ENCODE data around the gene PNRC2.
"Not testable (repeated sequence)": the region's sequence is repeated elsewhere in the genome, so short reads cannot be mapped to it uniquely, and the experiment has no call there.

PNRC2 gene

GRCh38 chr1:23957096-23957495 is 2.5 kb upstream of the PNRC2 start:
- no peak for DNase-seq

GRCh38 chr1:23958040-23958809 is 1.4 kb upstream of the PNRC2 start:
- not testable (repeated sequence) for DNase-seq

- peak; percentile 70 for DNase-seq
Measured at GRCh38 chr1:23958810-23959460, 693 bp upstream of the PNRC2 start.

GRCh38 chr1:23960291-23961020 is 828 bp downstream of the PNRC2 start:
- no peak for DNase-seq

GRCh38 chr1:23963617-23964234 is 4.1 kb downstream of the PNRC2 start:
- no peak for DNase-seq

- no peak for DNase-seq
Measured at GRCh38 chr1:23964235-23964668, 4.6 kb downstream of the PNRC2 start.

GRCh38 chr1:23964790-23965740 is 5.4 kb downstream of the PNRC2 start:
- DNase-seq: no peak

GRCh38 chr1:23966973-23967493 is 7.4 kb downstream of the PNRC2 start:
- no peak for DNase-seq

- no peak for DNase-seq
Measured at GRCh38 chr1:23967871-23968270, 8.2 kb downstream of the PNRC2 start.

- no peak for DNase-seq
Measured at GRCh38 chr1:23977187-23977853, 17.7 kb downstream of the PNRC2 start.

- no peak for DNase-seq
Measured at GRCh38 chr1:23977854-23978191, 18.2 kb downstream of the PNRC2 start.

GRCh38 chr1:23978805-23979204 is 19.2 kb downstream of the PNRC2 start:
- DNase-seq: no peak

- no peak for DNase-seq
Measured at GRCh38 chr1:23979387-23979880, 19.8 kb downstream of the PNRC2 start.

- peak; percentile 89 for DNase-seq
Measured at GRCh38 chr1:23979881-23980727, 20.5 kb downstream of the PNRC2 start, which contains the start of gene SRSF10. TSS of gene SRSF10 (minus strand) at chr1:23980327. CDS start at chr1:23980255, 72 bp downstream.

- peak; percentile 26 for DNase-seq
Measured at GRCh38 chr1:23980728-23981070, 21.1 kb downstream of the PNRC2 start.

GRCh38 chr1:23984417-23985186 is 25.0 kb downstream of the PNRC2 start:
- DNase-seq: no peak

- not testable (repeated sequence) for DNase-seq
Measured at GRCh38 chr1:23987038-23987437, 27.4 kb downstream of the PNRC2 start.

- DNase-seq: no peak
Measured at GRCh38 chr1:23989263-23989662, 29.6 kb downstream of the PNRC2 start.

GRCh38 chr1:23992011-23992410 is 32.4 kb downstream of the PNRC2 start:
- not testable (repeated sequence) for DNase-seq

All from NCI-H774 (cell line).